GM12878 (cell line): ENCODE data around the gene ENDOD1. TPM values are rescaled to one million over a fixed set of nuclear protein-coding genes. Genes with fewer than 3 reads are reported as not detected.
"Not testable (repeated sequence)": the region's sequence is repeated elsewhere in the genome, so short reads cannot be mapped to it uniquely, and the experiment has no call there.

Experiments
- ATAC-seq: fragments of 200-7000 bp; cut with Tn5 transposase; 3 replicates; pipeline ENCODE4 v1.9.1; 2020; ENCODE audit warnings: mild to moderate bottlenecking, moderate library complexity
- BruUV-seq: library from RNA; stranded (reverse); fragments of 400-500 nt; replicated peaks from 2 replicates; lab custom pipeline; 2021; lab: Mats Ljungman, UMichigan
- CTCF ChIA-PET: fragments of 300-600 bp; sonication (Branson Sonifier 250); formaldehyde crosslinking; extraction: SDS; loops from one replicate; lab custom pipeline; 2021; ENCODE audit warnings: inconsistent platforms; lab: Yijun Ruan, JAX
- POLR2A ChIA-PET: fragments of 350-600 bp; formaldehyde crosslinking; extraction: SDS; loops from one replicate; lab custom pipeline; 2021; ENCODE audit warnings: inconsistent platforms; lab: Charles Lee
- RAD21 ChIA-PET: fragments of 300-600 bp; sonication (Branson Sonifier 250); formaldehyde crosslinking; loops from one replicate; lab custom pipeline; 2023; ENCODE audit warnings: antibody characterized with exemption; ENCODE audit not compliant: unreplicated experiment; lab: Charles Lee
- SMC1A ChIA-PET: fragments of 300-600 bp; sonication (Branson Sonifier 250); formaldehyde crosslinking; loops from one replicate; lab custom pipeline; 2023; ENCODE audit not compliant: unreplicated experiment, uncharacterized antibody; lab: Charles Lee
- DNase-seq: peaks from one replicate; pipeline ENCODE4 v3.0.0-alpha.2; 2011; ENCODE audit warnings: low read depth, low spot score
- FAIRE-seq: peaks from 3 replicates; lab custom pipeline; 2011; peaks lifted over from hg19 to GRCh38; lab: Jason Lieb, UNC
- H2AFZ ChIP-seq: 2 replicates; pipeline ENCODE4 v1.6.0; 2011; ENCODE audit warnings: low read depth, low read length, control low read depth; ENCODE audit not compliant: control insufficient read depth
- H3K27ac ChIP-seq: 2 replicates; pipeline ENCODE4 v1.5.1; 2011; ENCODE audit warnings: control low read depth; ENCODE audit not compliant: control insufficient read depth, insufficient read depth
- H3K27me3 ChIP-seq, 2 experiments: replicated peaks in 1 of 2; 2 replicates each; pipeline versions ENCODE4 v1.6.0 to v1.6.1; 2011; ENCODE audit warnings: low read length in 1 of 2; ENCODE audit not compliant: control insufficient read depth in 2 of 2, insufficient read depth in 2 of 2
- H3K36me3 ChIP-seq, 2 experiments: 2 replicates each; pipeline ENCODE4 v1.5.1; 2011; ENCODE audit warnings: low read length in 1 of 2; ENCODE audit not compliant: control insufficient read depth in 2 of 2, insufficient read depth in 2 of 2
- H3K4me1 ChIP-seq: 2 replicates; pipeline ENCODE4 v1.6.1; 2011; ENCODE audit warnings: mild to moderate bottlenecking, low read length, moderate library complexity, mixed read lengths; ENCODE audit not compliant: control insufficient read depth, insufficient read depth
- H3K4me2 ChIP-seq: 2 replicates; pipeline ENCODE4 v1.6.0; 2011; ENCODE audit warnings: control low read depth; ENCODE audit not compliant: control insufficient read depth, insufficient read depth
- H3K4me3 ChIP-seq: fragments of 200-600 bp; sonication (generic); 2 replicates; pipeline ENCODE4 v1.5.1; 2016
- H3K79me2 ChIP-seq: 2 replicates; pipeline ENCODE4 v1.6.0; 2011; ENCODE audit warnings: low read length; ENCODE audit not compliant: control insufficient read depth, insufficient read depth
- H3K9ac ChIP-seq: 2 replicates; pipeline ENCODE4 v1.8.0; 2011; ENCODE audit warnings: low read length, control low read depth, mixed read lengths; ENCODE audit not compliant: control insufficient read depth, insufficient read depth
- H3K9me3 ChIP-seq: replicated peaks from 3 replicates; pipeline ENCODE4 v1.5.1; 2011; ENCODE audit warnings: mild to moderate bottlenecking, low read length; ENCODE audit not compliant: control insufficient read depth, insufficient read depth
- H4K20me1 ChIP-seq: 2 replicates; pipeline ENCODE4 v1.6.0; 2011; ENCODE audit not compliant: control insufficient read depth, insufficient read depth
- CBFB ChIP-seq: IDR thresholded peaks from 2 replicates; pipeline ENCODE4 v1.6.1; 2016; ENCODE audit warnings: antibody characterized with exemption, low read depth
- MEF2A ChIP-seq: IDR thresholded peaks from 2 replicates; pipeline ENCODE4 v1.6.1; 2011; ENCODE audit warnings: low read depth, mild to moderate bottlenecking, low read length, moderate library complexity; ENCODE audit not compliant: insufficient read depth
- MEF2B ChIP-seq: fragments of 450-650 bp; IDR thresholded peaks from 2 replicates; pipeline ENCODE4 v1.6.1; 2018; ENCODE audit warnings: mild to moderate bottlenecking, moderate library complexity; ENCODE audit not compliant: partially characterized antibody, poor library complexity, severe bottlenecking
- MYC ChIP-seq: IDR thresholded peaks from 2 replicates; pipeline ENCODE4 v1.6.1; 2011; ENCODE audit warnings: mild to moderate bottlenecking, low read length, moderate library complexity, inconsistent platforms; ENCODE audit not compliant: insufficient read depth, insufficient replicate concordance, insufficient read length, severe bottlenecking
- PAX8 ChIP-seq: fragments of 450-650 bp; IDR thresholded peaks from 2 replicates; pipeline ENCODE4 v1.6.1; 2017; ENCODE audit warnings: mild to moderate bottlenecking, moderate library complexity
- POLR2AphosphoS5 ChIP-seq: IDR thresholded peaks from 2 replicates; pipeline ENCODE4 v1.6.1; 2011; ENCODE audit warnings: mild to moderate bottlenecking, low read length, inconsistent platforms
- SIX5 ChIP-seq: IDR thresholded peaks from 2 replicates; pipeline ENCODE4 v1.6.1; 2011; ENCODE audit warnings: mild to moderate bottlenecking, low read depth, low read length, moderate library complexity; ENCODE audit not compliant: severe bottlenecking
- TBL1XR1 ChIP-seq: IDR thresholded peaks from 2 replicates; pipeline ENCODE4 v1.6.1; 2012; ENCODE audit warnings: low read depth, low read length, improper control_type of control experiment
- ZBED1 ChIP-seq: IDR thresholded peaks from 2 replicates; pipeline ENCODE4 v1.6.1; 2016; ENCODE audit warnings: borderline replicate concordance
- WGBS: methylation state at CpG from one replicate; pipeline ENCODE4 v1.1.6; 2016; ENCODE audit warnings: low lambda C conversion rate; ENCODE audit not compliant: insufficient replicate concordance, insufficient coverage; ENCODE audit errors: missing lambda C conversion rate; 5-methylcytosine and 5-hydroxymethylcytosine counted together
- in situ Hi-C: fragments of 300-500 bp; cut with MboI; formaldehyde crosslinking; loops from 9 replicates; pipeline ENCODE4 v1.14.3; 2018; ENCODE audit warnings: mixed read lengths
- intact Hi-C: fragments of 100-400 bp; cut with micrococcal nuclease; formaldehyde crosslinking; loops from one replicate; pipeline ENCODE4 v1.14.2; 2022; ENCODE audit not compliant: unreplicated experiment
- polyA plus RNA-seq, 11 experiments: library from polyadenylated mRNA; depleted of rRNA in 4 of 11; unstranded in 6 of 11; stranded (reverse) in 5 of 11; fragments of >200 nt; fragmentation: Nextera tagmentation in 4 of 11; fragmentation: Illumina TruSeq in 1 of 11; extraction: Ambion mirVana in 4 of 11; extraction: Trizol in 1 of 11; gene quantifications; 1 replicate in 1 of 11; 2 replicates in 10 of 11; pipeline versions ENCODE4 v1.2.1 to v1.2.3, GENCODE V29; 2011 to 2016; ENCODE audit warnings: inconsistent platforms in 2 of 11, missing spikeins in 2 of 11, low read depth in 1 of 11
- total RNA-seq, 4 experiments: library from RNA; depleted of rRNA in 3 of 4; stranded (reverse); fragments of >200 nt in 3 of 4; fragmentation: Illumina TruSeq in 1 of 4; extraction: Trizol in 1 of 4; gene quantifications; 2 replicates each; pipeline versions ENCODE4 v1.2.1 to v1.2.3, GENCODE V29; 2013 to 2021
- TF ChIP-seq, protein P1 (sequence below): fragments of 450-650 bp; IDR thresholded peaks from 2 replicates; pipeline ENCODE4 v1.6.1; 2017; ENCODE audit warnings: antibody characterized with exemption, mild to moderate bottlenecking, moderate library complexity
- TF ChIP-seq, protein P2 (sequence below): fragments of 450-650 bp; IDR thresholded peaks from 2 replicates; pipeline ENCODE4 v1.6.1; 2016; ENCODE audit warnings: mild to moderate bottlenecking

The ENDOD1 gene
- total and polyA plus RNA-seq, 10 of the 15 experiments (the other 5 are each of a cell fraction or from before 2014, with no cell fraction given) = 6.0 to 30.0 (median 12.1) TPM

DNA sequence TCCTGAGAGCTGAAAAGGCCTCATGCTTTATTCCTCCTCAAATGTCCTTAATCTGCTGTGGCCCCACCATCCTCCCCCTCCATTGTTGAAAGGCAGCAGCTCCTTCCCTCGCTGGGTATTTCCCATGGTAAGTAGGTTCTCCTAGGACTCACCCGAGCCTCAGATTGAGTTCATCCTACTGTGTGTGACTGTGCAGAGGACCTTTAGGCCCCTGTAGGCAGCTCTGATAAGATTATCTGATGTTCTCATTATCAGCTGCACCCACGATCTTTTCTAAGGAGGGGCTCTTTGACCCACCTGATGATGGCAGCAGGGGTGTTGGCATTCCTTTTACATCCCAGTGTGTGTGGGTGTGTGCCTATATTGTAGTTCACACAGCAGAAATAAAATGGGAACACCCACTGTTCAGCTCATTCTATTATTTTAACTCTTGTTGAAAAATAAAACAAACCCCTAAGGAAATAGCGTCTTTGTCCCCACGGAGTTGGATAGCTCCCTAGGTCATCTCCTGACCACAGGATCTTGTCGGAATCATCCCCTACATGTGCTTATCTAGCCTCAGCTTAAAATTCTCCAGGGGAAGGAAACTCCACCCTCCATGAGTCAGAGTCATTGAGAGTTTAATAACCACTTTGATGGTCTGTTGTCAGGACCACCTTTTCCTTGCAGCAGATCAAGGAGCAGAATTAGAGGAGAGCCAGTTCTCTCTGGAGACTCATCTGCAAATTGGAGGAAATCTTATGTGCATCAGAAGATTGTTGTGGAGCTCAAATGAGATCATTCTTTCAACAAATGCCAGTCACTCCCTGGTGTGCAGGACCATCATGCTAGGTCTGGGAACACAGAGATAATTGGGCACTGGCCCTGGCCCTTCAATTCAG, 19.3 kb downstream of the ENDOD1 start (continued):
- TF ChIP-seq, protein P1, sequence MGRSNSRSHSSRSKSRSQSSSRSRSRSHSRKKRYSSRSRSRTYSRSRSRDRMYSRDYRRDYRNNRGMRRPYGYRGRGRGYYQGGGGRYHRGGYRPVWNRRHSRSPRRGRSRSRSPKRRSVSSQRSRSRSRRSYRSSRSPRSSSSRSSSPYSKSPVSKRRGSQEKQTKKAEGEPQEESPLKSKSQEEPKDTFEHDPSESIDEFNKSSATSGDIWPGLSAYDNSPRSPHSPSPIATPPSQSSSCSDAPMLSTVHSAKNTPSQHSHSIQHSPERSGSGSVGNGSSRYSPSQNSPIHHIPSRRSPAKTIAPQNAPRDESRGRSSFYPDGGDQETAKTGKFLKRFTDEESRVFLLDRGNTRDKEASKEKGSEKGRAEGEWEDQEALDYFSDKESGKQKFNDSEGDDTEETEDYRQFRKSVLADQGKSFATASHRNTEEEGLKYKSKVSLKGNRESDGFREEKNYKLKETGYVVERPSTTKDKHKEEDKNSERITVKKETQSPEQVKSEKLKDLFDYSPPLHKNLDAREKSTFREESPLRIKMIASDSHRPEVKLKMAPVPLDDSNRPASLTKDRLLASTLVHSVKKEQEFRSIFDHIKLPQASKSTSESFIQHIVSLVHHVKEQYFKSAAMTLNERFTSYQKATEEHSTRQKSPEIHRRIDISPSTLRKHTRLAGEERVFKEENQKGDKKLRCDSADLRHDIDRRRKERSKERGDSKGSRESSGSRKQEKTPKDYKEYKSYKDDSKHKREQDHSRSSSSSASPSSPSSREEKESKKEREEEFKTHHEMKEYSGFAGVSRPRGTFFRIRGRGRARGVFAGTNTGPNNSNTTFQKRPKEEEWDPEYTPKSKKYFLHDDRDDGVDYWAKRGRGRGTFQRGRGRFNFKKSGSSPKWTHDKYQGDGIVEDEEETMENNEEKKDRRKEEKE = no peak
- no peak for TF ChIP-seq SIX5
- no peak for TF ChIP-seq MEF2A
- TF ChIP-seq MEF2B = no peak
- TF ChIP-seq, protein P2, sequence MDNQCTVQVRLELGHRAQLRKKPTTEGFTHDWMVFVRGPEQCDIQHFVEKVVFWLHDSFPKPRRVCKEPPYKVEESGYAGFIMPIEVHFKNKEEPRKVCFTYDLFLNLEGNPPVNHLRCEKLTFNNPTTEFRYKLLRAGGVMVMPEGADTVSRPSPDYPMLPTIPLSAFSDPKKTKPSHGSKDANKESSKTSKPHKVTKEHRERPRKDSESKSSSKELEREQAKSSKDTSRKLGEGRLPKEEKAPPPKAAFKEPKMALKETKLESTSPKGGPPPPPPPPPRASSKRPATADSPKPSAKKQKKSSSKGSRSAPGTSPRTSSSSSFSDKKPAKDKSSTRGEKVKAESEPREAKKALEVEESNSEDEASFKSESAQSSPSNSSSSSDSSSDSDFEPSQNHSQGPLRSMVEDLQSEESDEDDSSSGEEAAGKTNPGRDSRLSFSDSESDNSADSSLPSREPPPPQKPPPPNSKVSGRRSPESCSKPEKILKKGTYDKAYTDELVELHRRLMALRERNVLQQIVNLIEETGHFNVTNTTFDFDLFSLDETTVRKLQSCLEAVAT = no peak
- TF ChIP-seq TBL1XR1 = no peak
- TF ChIP-seq CBFB = no peak
- TF ChIP-seq PAX8 = no peak
- no peak for TF ChIP-seq ZBED1
- TF ChIP-seq MYC = no peak
- TF ChIP-seq POLR2AphosphoS5 = no peak
- TF ChIP-seq, all 136 proteins: peak for 0

DNA sequence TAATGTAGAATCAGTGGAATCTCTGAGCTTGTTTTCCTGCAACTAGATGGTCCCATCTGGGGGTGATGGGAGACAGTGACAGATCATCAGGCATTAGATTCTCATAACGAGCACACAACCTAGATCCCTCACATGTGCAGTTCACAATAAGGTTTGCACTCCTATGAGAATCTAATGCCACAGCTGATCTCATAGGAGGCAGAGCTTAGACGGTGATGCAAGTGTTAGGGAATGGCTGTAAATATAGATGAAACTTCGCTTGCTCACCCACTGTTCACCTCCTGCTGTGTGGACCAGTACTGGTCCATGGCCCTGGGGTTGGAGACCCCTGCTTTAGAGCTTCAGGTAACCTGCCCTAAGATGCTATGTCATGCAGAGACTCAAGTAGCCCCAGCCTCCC, 21.8 kb downstream of the ENDOD1 start:
- FAIRE-seq, H3K4me3 ChIP-seq, DNase-seq, ATAC-seq, H2AFZ ChIP-seq, H3K79me2 ChIP-seq, H3K27ac ChIP-seq, POLR2A ChIA-PET, H3K4me2 ChIP-seq, in situ Hi-C loops, H3K9ac ChIP-seq, H4K20me1 ChIP-seq, BruUV-seq, RAD21 ChIA-PET, intact Hi-C loops, H3K9me3 ChIP-seq, H3K36me3 ChIP-seq, H3K27me3 ChIP-seq, H3K4me1 ChIP-seq: not testable (repeated sequence)
- ChIA-PET SMC1A (interaction anchor here (0.9 to 1.4 kb wide), 3 partner anchors 9 to 21 kb away, joined by 3 read pairs; partner anchors contain the start of gene ENDOD1), CTCF (interaction anchor here (0.5 to 1.5 kb wide), 2 partner anchors 25 to 658 kb away, joined by 3 to 4 read pairs; no protein-coding TSS in a partner anchor)
- WGBS = 77% methylated on average over 3 of the region's 3 CpGs
